Glomerular visceral epithelial cell (primary cell): ENCODE results near the gene PDK3.
A peak's percentile ranks its signal among the peaks of the same experiment; 100 is the strongest.

ENCODE experiments used
- DNase-seq: peaks from one replicate; pipeline ENCODE4 v3.0.0-alpha.2; 2016; ENCODE audit errors: extremely low spot score

PDK3 gene

GRCh38 chrX:24464836-24465531 is at the start of gene PDK3:
Gene PDK3, plus strand, starts transcription at chrX:24465286. Its CDS starts 170 bp downstream, at chrX:24465456.
- peak; percentile 90 for DNase-seq

- no peak for DNase-seq
Observed at GRCh38 chrX:24415921-24416320, 49.2 kb upstream of the PDK3 start.

- DNase-seq: peak; percentile 7
Observed at GRCh38 chrX:24423960-24424359, 41.1 kb upstream of the PDK3 start.

- no peak for DNase-seq
Observed at GRCh38 chrX:24424948-24425347, 40.1 kb upstream of the PDK3 start.

GRCh38 chrX:24425806-24426205 is 39.3 kb upstream of the PDK3 start:
- DNase-seq: no peak

- DNase-seq: no peak
Observed at GRCh38 chrX:24426340-24426913, 38.7 kb upstream of the PDK3 start.

GRCh38 chrX:24426921-24427746 is 38.0 kb upstream of the PDK3 start:
- DNase-seq: no peak

GRCh38 chrX:24427747-24428019 is 37.4 kb upstream of the PDK3 start:
- no peak for DNase-seq

- no peak for DNase-seq
Observed at GRCh38 chrX:24428516-24428915, 36.6 kb upstream of the PDK3 start.

GRCh38 chrX:24435060-24435459 is 30.0 kb upstream of the PDK3 start:
- no peak for DNase-seq

GRCh38 chrX:24443918-24444317 is 21.2 kb upstream of the PDK3 start:
- DNase-seq: no peak

GRCh38 chrX:24444645-24445044 is 20.4 kb upstream of the PDK3 start:
- no peak for DNase-seq

GRCh38 chrX:24448762-24449250 is 16.3 kb upstream of the PDK3 start:
- no peak for DNase-seq

- no peak for DNase-seq
Observed at GRCh38 chrX:24463077-24463476, 2.0 kb upstream of the PDK3 start.

GRCh38 chrX:24464498-24464835 is 619 bp upstream of the PDK3 start:
- no peak for DNase-seq

- no peak for DNase-seq
Observed at GRCh38 chrX:24465532-24465865, 413 bp downstream of the PDK3 start.

- no peak for DNase-seq
Observed at GRCh38 chrX:24466025-24466424, 939 bp downstream of the PDK3 start.

GRCh38 chrX:24468245-24468644 is 3.2 kb downstream of the PDK3 start:
- DNase-seq: no peak

- DNase-seq: no peak
Observed at GRCh38 chrX:24471808-24472207, 6.7 kb downstream of the PDK3 start.

- DNase-seq: no peak
Observed at GRCh38 chrX:24475480-24475879, 10.4 kb downstream of the PDK3 start.

GRCh38 chrX:24478509-24478908 is 13.4 kb downstream of the PDK3 start:
- no peak for DNase-seq

GRCh38 chrX:24479924-24480323 is 14.8 kb downstream of the PDK3 start:
- no peak for DNase-seq

- DNase-seq: no peak
Observed at GRCh38 chrX:24480400-24480865, 15.3 kb downstream of the PDK3 start.
